Adrenal gland (tissue), 12 donors: ENCODE data around the gene AFTPH. TPM values are rescaled to one million over a fixed set of nuclear protein-coding genes. Genes with fewer than 3 reads are reported as not detected.
A peak's percentile ranks its signal among the peaks of the same experiment; 100 is the strongest.

Experiments used
- DNase-seq, 7 donors: peaks; one replicate each; pipeline ENCODE4 v3.0.0-alpha.2; 2019 to 2020
- H3K27ac ChIP-seq, 5 donors: fragments of 200-600 bp; sonication (generic) in 4 of 5; 1 replicate in 3 of 5; 2 replicates in 2 of 5; pipeline versions ENCODE4 v1.5.1 to v1.8.0; 2016 to 2020; ENCODE audit warnings: mild to moderate bottlenecking in 1 of 5
- H3K27me3 ChIP-seq: fragments of 200-600 bp; 2 replicates; pipeline ENCODE4 v1.8.0; 2021
- H3K36me3 ChIP-seq, 2 donors: fragments of 200-600 bp; replicated peaks in 1 of 2; 1 replicate in 1 of 2; 2 replicates in 1 of 2; pipeline versions ENCODE4 v1.5.1 to v1.8.0; 2018 to 2022
- H3K4me1 ChIP-seq, 2 donors: fragments of 200-600 bp; replicated peaks in 1 of 2; 1 replicate in 1 of 2; 2 replicates in 1 of 2; pipeline versions ENCODE4 v1.5.1 to v1.8.0; 2018 to 2021
- H3K4me3 ChIP-seq, 4 donors: fragments of 200-600 bp; sonication (generic) in 3 of 4; one replicate each; pipeline ENCODE4 v1.5.1; 2016 to 2018
- H3K9me3 ChIP-seq, 3 donors: fragments of 200-600 bp; sonication (generic) in 1 of 3; replicated peaks in 1 of 3; 1 replicate in 2 of 3; 2 replicates in 1 of 3; pipeline versions ENCODE4 v1.5.1 to v1.8.0; 2016 to 2021
- POLR2A ChIP-seq, 2 donors: fragments of 450-650 bp; IDR thresholded peaks; one replicate each; pipeline ENCODE4 v1.6.1; 2017; ENCODE audit warnings: antibody characterized with exemption in 2 of 2, mild to moderate bottlenecking in 2 of 2, moderate library complexity in 1 of 2
- WGBS, 4 donors: extraction: QIAGEN DNeasy Blood & Tissue Kit in 2 of 4; methylation state at CpG; one replicate each; pipeline versions ENCODE4 v1.1.5 to v1.1.7; 2013 to 2017; 5-methylcytosine and 5-hydroxymethylcytosine counted together
- intact Hi-C, 2 donors: fragments of 100-400 bp; cut with DNase I; formaldehyde crosslinking; loops; one replicate each; pipeline versions ENCODE4 v1.14.1 to v1.15.0; 2022 to 2023
- polyA plus RNA-seq, 3 donors: library from polyadenylated mRNA; stranded (reverse); fragments of 200-250 nt in 2 of 3; fragments of 350-450 nt in 1 of 3; fragmentation: Illumina TruSeq in 1 of 3; extraction: RNeasy Lipid Tissue Mini Kit (QIAGEN cat#74804) in 1 of 3; gene quantifications; one replicate each; pipeline ENCODE4 v1.2.3, GENCODE V29; 2013 to 2014
- total RNA-seq, 9 donors: library from RNA; depleted of rRNA in 4 of 9; stranded (reverse); fragments of >200 nt in 4 of 9; fragments of 120-200 nt in 1 of 9; fragmentation: NEBNext Ultra II Directional in 1 of 9; extraction: Animal tissue kit (Norgen Biotek cat#: 25700) in 1 of 9; gene quantifications; one replicate each; pipeline versions ENCODE4 v1.1.0 to v1.2.4, GENCODE V29; 2013 to 2023
- TF ChIP-seq, protein P1 (sequence below), 6 experiments: fragments of 450-650 bp in 4 of 6; fragments of 200-600 bp in 2 of 6; sonication (generic) in 1 of 6; IDR thresholded peaks; 1 replicate in 5 of 6; 2 replicates in 1 of 6; pipeline versions ENCODE4 v1.5.1 to v1.8.0; 2016 to 2021; ENCODE audit warnings: antibody characterized with exemption in 6 of 6, mild to moderate bottlenecking in 2 of 6, moderate library complexity in 1 of 6
- donor health status: healthy with polysubstance abuse.
- donor health status: Bipolar disorder and iron deficiency.
- donor health status: DM: yes; HTN: yes; CAD: no.
- donor health status: DM: no; HTN: no; CAD: no.
- donor health status: DM: no; HTN: no; CAD: no.
- donor health status: DM: yes; HTN: yes; CAD: no.

The AFTPH gene
- total and polyA plus RNA-seq, 12 donors = 25.7 to 58.5 (median 36.1) TPM

DNA sequence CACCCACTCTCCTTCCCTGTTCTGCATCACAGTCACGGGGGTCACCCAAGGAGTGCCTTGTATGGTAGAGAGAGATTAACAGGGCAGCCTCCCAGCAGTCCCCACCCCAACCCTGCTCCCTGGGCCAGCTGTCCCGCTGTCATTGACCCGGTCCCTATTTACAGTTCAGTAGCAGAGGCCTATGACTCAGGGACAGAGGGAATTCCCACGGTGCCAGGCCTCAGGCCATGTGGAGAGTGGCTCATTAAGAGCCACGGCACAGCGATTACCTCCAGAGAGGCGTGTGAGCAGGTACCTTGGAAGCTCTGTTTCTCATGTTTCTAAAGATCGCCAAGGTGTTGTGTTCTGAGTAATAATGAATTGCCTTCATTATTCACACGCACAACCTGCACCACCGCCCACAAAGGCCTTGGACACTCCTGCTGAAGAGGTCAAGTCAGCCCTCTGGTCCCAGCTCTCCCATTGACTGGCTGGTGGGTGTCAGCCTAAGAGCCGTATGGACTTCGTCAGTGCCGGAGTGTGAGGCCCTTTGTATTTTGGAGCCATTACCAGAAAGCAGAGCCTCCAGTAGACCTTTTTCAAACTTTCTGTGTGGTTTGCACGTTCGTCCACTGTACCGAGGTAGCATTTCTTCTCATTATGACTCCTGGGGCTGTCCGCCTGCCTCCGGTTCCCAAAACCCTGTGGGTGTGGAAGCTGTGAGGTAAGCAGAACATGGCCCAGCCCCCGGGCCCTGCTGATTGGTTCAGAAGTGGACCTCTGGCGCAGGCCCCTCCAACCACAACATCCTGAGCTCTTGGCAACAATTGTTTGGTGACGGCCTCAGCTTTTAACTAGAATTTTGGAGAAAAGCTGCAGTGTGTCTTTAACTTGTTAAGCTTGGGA lies 82.6 kb downstream of the AFTPH start:
- H3K27me3 ChIP-seq = no peaks in the 10 kb centered on the region
- intact Hi-C loops = no loop called here
- no peak overlapping the region for H3K4me3 ChIP-seq
- peaks cover 4 to 10% of the 10 kb centered on the region in 2 donors for H3K4me1 ChIP-seq
- 49 to 68% (median 65%) methylated on average over 18 to 21 of the region's 21 CpGs for WGBS, 4 donors
- TF ChIP-seq, protein P1, sequence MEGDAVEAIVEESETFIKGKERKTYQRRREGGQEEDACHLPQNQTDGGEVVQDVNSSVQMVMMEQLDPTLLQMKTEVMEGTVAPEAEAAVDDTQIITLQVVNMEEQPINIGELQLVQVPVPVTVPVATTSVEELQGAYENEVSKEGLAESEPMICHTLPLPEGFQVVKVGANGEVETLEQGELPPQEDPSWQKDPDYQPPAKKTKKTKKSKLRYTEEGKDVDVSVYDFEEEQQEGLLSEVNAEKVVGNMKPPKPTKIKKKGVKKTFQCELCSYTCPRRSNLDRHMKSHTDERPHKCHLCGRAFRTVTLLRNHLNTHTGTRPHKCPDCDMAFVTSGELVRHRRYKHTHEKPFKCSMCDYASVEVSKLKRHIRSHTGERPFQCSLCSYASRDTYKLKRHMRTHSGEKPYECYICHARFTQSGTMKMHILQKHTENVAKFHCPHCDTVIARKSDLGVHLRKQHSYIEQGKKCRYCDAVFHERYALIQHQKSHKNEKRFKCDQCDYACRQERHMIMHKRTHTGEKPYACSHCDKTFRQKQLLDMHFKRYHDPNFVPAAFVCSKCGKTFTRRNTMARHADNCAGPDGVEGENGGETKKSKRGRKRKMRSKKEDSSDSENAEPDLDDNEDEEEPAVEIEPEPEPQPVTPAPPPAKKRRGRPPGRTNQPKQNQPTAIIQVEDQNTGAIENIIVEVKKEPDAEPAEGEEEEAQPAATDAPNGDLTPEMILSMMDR (IDR thresholded peaks at IDR 0.05) = no peak
- no peak for TF ChIP-seq POLR2A (IDR thresholded peaks at IDR 0.05)
- peak; percentile 55 to 86 (median 73) for DNase-seq
- no peaks in the 10 kb centered on the region for H3K9me3 ChIP-seq
- no peaks in the 10 kb centered on the region for H3K36me3 ChIP-seq
- no peak overlapping the region for H3K27ac ChIP-seq

DNA sequence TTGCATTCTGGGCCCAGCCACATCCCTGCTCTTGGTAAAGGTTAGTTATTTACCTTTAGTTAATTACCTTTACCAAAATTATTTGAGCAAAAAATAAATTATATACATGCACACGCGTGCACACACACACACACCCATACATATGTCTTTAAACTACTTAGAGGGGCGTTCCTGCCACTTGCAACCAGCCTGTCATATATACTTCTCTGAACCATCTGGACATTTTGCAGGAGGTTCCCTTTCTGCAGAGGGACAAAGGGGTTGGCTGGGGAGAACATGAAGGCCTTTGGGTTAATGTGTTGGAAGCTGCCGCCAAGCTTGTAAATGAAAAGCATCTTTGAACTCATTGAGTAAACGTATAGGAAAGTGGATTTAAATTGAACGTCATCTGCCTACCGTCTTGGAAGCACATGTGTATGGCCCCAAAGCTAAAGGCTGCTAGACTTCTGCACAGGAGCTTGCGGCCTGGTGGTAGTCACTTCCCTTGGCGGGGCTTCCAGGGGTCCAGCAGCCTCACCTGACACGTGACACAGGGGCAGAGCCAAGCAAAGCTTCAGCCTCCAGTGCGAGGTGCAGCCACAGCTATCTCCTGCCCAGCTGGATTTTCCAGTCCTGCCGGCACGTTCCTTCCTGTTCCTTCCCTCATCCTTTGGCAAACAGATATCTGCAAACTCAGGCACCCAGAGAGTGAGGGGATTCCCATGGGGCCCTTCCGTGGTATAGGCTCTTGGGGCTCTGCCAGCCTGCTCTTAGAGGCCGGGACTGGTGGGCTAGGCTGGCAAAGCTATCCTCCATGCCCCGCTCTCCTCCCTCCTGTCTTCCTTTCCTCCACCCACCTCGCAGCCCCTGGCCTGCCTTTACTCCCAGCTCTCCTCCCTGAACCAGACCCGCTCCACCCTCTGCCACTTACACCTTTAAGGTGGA lies 83.5 kb downstream of the AFTPH start:
- peaks cover 4 to 10% of the 10 kb centered on the region in 2 donors for H3K4me1 ChIP-seq
- H3K36me3 ChIP-seq = no peaks in the 10 kb centered on the region
- peak in 2 of 7 donors; percentile 15 to 49 for DNase-seq
- 82 to 86% (median 84%) methylated on average over 16 to 18 of the region's 18 CpGs for WGBS, 4 donors
- no peak overlapping the region for H3K4me3 ChIP-seq
- intact Hi-C loops = no loop called here
- no peaks in the 10 kb centered on the region for H3K9me3 ChIP-seq
- no peak overlapping the region for H3K27ac ChIP-seq
- TF ChIP-seq POLR2A (IDR thresholded peaks at IDR 0.05) = no peak
- TF ChIP-seq, protein P1 (IDR thresholded peaks at IDR 0.05) = no peak
- H3K27me3 ChIP-seq = no peaks in the 10 kb centered on the region

DNA sequence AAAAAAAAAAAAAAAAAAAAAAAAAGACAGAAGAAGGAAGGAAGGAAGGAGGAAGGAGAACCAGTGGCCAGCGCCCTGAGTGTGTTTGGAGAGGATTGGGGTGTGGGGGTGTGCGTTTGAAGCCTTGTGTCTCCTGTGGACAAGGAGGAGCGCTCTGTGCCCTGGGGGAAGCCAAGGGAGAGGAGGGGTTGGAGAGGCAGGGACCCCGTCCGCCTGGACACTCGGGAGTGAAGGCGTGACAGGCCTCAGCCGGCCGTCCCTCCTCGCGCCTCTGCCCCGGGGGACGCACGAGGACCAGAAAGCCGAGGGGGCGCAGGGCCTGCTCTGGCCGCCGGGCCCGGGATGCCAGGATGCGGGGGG lies 84.7 kb downstream of the AFTPH start:
- Histone ChIP-seq H3K4me3 (peak overlapping the region in 1 of 4 donors; percentile 50), H3K9me3 (no peaks in the 10 kb centered on the region), H3K36me3 (no peaks in the 10 kb centered on the region), H3K4me1 (peaks cover 4 to 10% of the 10 kb centered on the region in 2 donors), H3K27ac (peak overlapping the region in 3 of 5 donors; percentile 49 to 66 (median 51)), H3K27me3 (no peaks in the 10 kb centered on the region)
- intact Hi-C loops = no loop called here
- WGBS, 4 donors = 27 to 48% (median 32%) methylated on average over 7 to 20 of the region's 20 CpGs
- TF ChIP-seq, protein P1 (IDR thresholded peaks at IDR 0.05) = no peak
- no peak for TF ChIP-seq POLR2A (IDR thresholded peaks at IDR 0.05)
- peak in 1 of 7 donors; percentile 51 for DNase-seq
